GM06990 (cell line): ENCODE data around the gene CDH4.

ENCODE experiments used
- DNase-seq: peaks from one replicate; pipeline ENCODE4 v3.0.0-alpha.2; 2011; ENCODE audit not compliant: insufficient read length; ENCODE audit errors: extremely low read depth
- H3K27me3 ChIP-seq: replicated peaks from 2 replicates; pipeline ENCODE4 v1.6.0; 2011; ENCODE audit warnings: low read length; ENCODE audit not compliant: control insufficient read depth, insufficient read depth
- H3K36me3 ChIP-seq: 2 replicates; pipeline ENCODE4 v1.5.1; 2011; ENCODE audit warnings: low read length; ENCODE audit not compliant: control insufficient read depth, insufficient read depth
- H3K4me3 ChIP-seq: replicated peaks from 2 replicates; pipeline ENCODE4 v1.5.1; 2011; ENCODE audit warnings: low read depth, mild to moderate bottlenecking, control low read depth, low read length
- CTCF ChIP-seq: IDR thresholded peaks from 2 replicates; pipeline ENCODE4 v1.5.1; 2011; ENCODE audit warnings: low read length, control low read depth, mild to moderate bottlenecking, inconsistent platforms; ENCODE audit not compliant: insufficient read depth, poor library complexity, severe bottlenecking

The CDH4 gene

GRCh38 chr20:61930776-61931475 lies 678.9 kb downstream of the CDH4 start:
- H3K27me3 ChIP-seq = no peaks in the 10 kb centered on the region
- no peaks in the 10 kb centered on the region for H3K36me3 ChIP-seq
- TF ChIP-seq CTCF = no peak
- H3K4me3 ChIP-seq = no peak overlapping the region
- no peak for DNase-seq

GRCh38 chr20:61931476-61932198 lies 679.6 kb downstream of the CDH4 start:
- Histone ChIP-seq H3K4me3 (no peak overlapping the region), H3K27me3 (no peaks in the 10 kb centered on the region), H3K36me3 (no peaks in the 10 kb centered on the region)
- DNase-seq = no peak
- TF ChIP-seq CTCF = no peak

- Histone ChIP-seq H3K36me3 (no peaks in the 10 kb centered on the region), H3K4me3 (no peak overlapping the region), H3K27me3 (no peaks in the 10 kb centered on the region)
- no peak for TF ChIP-seq CTCF
- DNase-seq = no peak
These were observed 680.1 kb downstream of the CDH4 start for GRCh38 chr20:61932199-61932592.

- H3K4me3 ChIP-seq = no peak overlapping the region
- no peaks in the 10 kb centered on the region for H3K36me3 ChIP-seq
- DNase-seq = no peak
- TF ChIP-seq CTCF = no peak
- no peaks in the 10 kb centered on the region for H3K27me3 ChIP-seq
These were observed 680.8 kb downstream of the CDH4 start for GRCh38 chr20:61932711-61933480.

- DNase-seq = no peak
- no peak for TF ChIP-seq CTCF
- H3K27me3 ChIP-seq = no peaks in the 10 kb centered on the region
- no peaks in the 10 kb centered on the region for H3K36me3 ChIP-seq
- no peak overlapping the region for H3K4me3 ChIP-seq
These were observed 681.5 kb downstream of the CDH4 start for GRCh38 chr20:61933481-61933950.
